NCI-H345 (cell line): ENCODE data around the gene SYNPO2.

Source experiments
- DNase-seq: peaks from one replicate; lab custom pipeline; 2025; lab: John Stamatoyannopoulos, UW

Gene SYNPO2

GRCh38 chr4:118881512-118882146, 7.0 kb upstream of the SYNPO2 start:
- no peak for DNase-seq

- DNase-seq = no peak
Measured at GRCh38 chr4:118883861-118884260, 4.8 kb upstream of the SYNPO2 start.

GRCh38 chr4:118884716-118885115, 3.9 kb upstream of the SYNPO2 start:
- DNase-seq = no peak

GRCh38 chr4:118889312-118889691, 648 bp downstream of the SYNPO2 start:
- no peak for DNase-seq

- no peak for DNase-seq
Measured at GRCh38 chr4:118894034-118894433, 5.4 kb downstream of the SYNPO2 start.

GRCh38 chr4:118898221-118898620, 9.6 kb downstream of the SYNPO2 start:
- no peak for DNase-seq

GRCh38 chr4:118898684-118899138, 10.1 kb downstream of the SYNPO2 start:
- DNase-seq = no peak

GRCh38 chr4:118904418-118904817, 15.8 kb downstream of the SYNPO2 start:
- no peak for DNase-seq

GRCh38 chr4:118904935-118905334, 16.3 kb downstream of the SYNPO2 start:
- DNase-seq = no peak

GRCh38 chr4:118905566-118905965, 16.9 kb downstream of the SYNPO2 start:
- no peak for DNase-seq

- DNase-seq = no peak
Measured at GRCh38 chr4:118909173-118909956, 20.7 kb downstream of the SYNPO2 start.

GRCh38 chr4:118910221-118910620, 21.6 kb downstream of the SYNPO2 start:
- DNase-seq = no peak

- DNase-seq = no peak
Measured at GRCh38 chr4:118911238-118911703, 22.6 kb downstream of the SYNPO2 start.

GRCh38 chr4:118915468-118915867, 26.8 kb downstream of the SYNPO2 start:
- DNase-seq = no peak

GRCh38 chr4:118916691-118917289, 28.1 kb downstream of the SYNPO2 start:
- DNase-seq = no peak

- DNase-seq = no peak
Measured at GRCh38 chr4:118917582-118917981, 28.9 kb downstream of the SYNPO2 start.

- DNase-seq = no peak
Measured at GRCh38 chr4:118918388-118918787, 29.7 kb downstream of the SYNPO2 start.

GRCh38 chr4:118920247-118920646, 31.6 kb downstream of the SYNPO2 start:
- DNase-seq = no peak

- no peak for DNase-seq
Measured at GRCh38 chr4:118921786-118922185, 33.1 kb downstream of the SYNPO2 start.

- DNase-seq = no peak
Measured at GRCh38 chr4:118923891-118924290, 35.2 kb downstream of the SYNPO2 start.

- DNase-seq = no peak
Measured at GRCh38 chr4:118927974-118928373, 39.3 kb downstream of the SYNPO2 start.

GRCh38 chr4:118930255-118930654, 41.6 kb downstream of the SYNPO2 start:
- no peak for DNase-seq

GRCh38 chr4:118931786-118932185, 43.1 kb downstream of the SYNPO2 start:
- no peak for DNase-seq
